Measurements from ENCODE around the gene TSPAN7.
A peak's percentile ranks its signal among the peaks of the same experiment; 100 is the strongest.

Gene TSPAN7

GRCh38 chrX:38661103-38661441 lies 99.7 kb downstream of the TSPAN7 start:
- H3K4me3 ChIP-seq (ENCODE audit: low read depth, low read length) = no peak overlapping the region
- TF ChIP-seq, protein P1, sequence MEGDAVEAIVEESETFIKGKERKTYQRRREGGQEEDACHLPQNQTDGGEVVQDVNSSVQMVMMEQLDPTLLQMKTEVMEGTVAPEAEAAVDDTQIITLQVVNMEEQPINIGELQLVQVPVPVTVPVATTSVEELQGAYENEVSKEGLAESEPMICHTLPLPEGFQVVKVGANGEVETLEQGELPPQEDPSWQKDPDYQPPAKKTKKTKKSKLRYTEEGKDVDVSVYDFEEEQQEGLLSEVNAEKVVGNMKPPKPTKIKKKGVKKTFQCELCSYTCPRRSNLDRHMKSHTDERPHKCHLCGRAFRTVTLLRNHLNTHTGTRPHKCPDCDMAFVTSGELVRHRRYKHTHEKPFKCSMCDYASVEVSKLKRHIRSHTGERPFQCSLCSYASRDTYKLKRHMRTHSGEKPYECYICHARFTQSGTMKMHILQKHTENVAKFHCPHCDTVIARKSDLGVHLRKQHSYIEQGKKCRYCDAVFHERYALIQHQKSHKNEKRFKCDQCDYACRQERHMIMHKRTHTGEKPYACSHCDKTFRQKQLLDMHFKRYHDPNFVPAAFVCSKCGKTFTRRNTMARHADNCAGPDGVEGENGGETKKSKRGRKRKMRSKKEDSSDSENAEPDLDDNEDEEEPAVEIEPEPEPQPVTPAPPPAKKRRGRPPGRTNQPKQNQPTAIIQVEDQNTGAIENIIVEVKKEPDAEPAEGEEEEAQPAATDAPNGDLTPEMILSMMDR (IDR thresholded peaks at IDR 0.05; ENCODE audit: borderline replicate concordance, insufficient read depth, low read depth, low read length) = no peak

- no peak overlapping the region for H3K4me3 ChIP-seq (ENCODE audit: low read depth, low read length)
- TF ChIP-seq, protein P1 (IDR thresholded peaks at IDR 0.05; ENCODE audit: borderline replicate concordance, insufficient read depth, low read depth, low read length) = no peak
These were observed 100.2 kb downstream of the TSPAN7 start for GRCh38 chrX:38661561-38661960.

DNA sequence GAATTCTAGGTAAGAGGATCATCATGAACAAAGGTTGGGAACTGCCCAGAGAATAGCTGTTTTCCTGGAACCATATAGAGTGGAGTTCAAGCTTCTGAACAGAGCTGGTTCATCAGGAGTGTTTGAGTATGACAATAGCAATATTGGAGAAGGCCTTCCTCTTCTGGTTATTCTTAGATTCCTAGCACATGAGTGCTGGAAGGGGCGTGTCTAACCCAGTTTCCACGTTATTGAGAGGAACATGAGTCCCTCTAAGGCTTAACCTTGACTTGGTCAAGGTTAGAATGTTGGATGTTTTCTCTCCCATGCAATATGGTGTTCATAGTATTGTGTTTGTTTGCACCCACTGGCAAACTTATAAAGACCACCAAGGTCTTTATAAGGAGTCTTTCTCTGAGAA lies 101.3 kb downstream of the TSPAN7 start:
- no peak overlapping the region for H3K4me3 ChIP-seq (ENCODE audit: low read depth, low read length)
- TF ChIP-seq, protein P1 (IDR thresholded peaks at IDR 0.05; ENCODE audit: borderline replicate concordance, insufficient read depth, low read depth, low read length) = no peak

DNA sequence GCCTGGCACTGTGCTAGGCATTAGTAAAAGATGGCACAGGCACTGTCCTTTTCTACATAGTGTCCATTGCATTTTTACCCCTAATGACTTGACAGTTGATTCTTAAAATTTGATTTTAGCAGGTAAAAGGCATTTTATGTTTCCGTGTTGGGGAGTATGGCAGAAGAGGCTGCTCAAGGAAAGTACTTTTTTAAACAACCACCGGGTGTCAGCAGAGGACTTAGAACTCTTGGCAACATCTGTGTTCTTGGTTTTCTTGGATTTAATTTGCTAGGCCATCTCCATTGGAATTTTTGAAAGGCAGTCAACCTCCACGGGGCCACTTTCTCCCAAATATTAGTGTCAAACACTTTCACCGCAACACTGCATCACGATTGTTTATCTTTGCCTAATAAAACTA lies 102.9 kb downstream of the TSPAN7 start:
- H3K4me3 ChIP-seq (ENCODE audit: low read depth, low read length) = no peak overlapping the region
- TF ChIP-seq, protein P1 (IDR thresholded peaks at IDR 0.05; ENCODE audit: borderline replicate concordance, insufficient read depth, low read depth, low read length) = peak; percentile 33; the same call in 1 of the 2 replicates

DNA sequence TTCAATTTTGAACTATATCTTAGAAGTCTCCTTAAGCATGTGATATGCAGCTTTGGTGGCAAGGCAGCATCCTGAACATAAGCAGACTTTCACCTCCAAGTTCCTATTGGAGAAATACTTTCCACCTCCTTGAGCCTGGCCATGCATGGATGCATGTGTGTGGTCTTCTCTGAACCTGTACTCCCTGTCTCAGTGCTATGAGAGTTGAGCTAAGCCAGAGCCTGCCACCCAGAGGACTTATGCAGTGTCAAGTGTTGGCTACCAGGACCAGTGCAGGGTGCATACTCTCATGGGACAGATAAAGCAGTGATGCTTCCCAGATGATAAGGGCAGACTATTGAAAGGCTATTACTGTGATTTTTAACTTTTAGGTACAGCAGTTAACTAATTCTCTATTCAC lies 105.6 kb downstream of the TSPAN7 start:
- TF ChIP-seq, protein P1 (IDR thresholded peaks at IDR 0.05; ENCODE audit: borderline replicate concordance, insufficient read depth, low read depth, low read length) = no peak
- H3K4me3 ChIP-seq (ENCODE audit: low read depth, low read length) = no peak overlapping the region

- TF ChIP-seq, protein P1 (IDR thresholded peaks at IDR 0.05; ENCODE audit: borderline replicate concordance, insufficient read depth, low read depth, low read length) = no peak
- no peak overlapping the region for H3K4me3 ChIP-seq (ENCODE audit: low read depth, low read length)
These were observed 107.4 kb downstream of the TSPAN7 start for GRCh38 chrX:38668771-38669170.

- TF ChIP-seq, protein P1 (IDR thresholded peaks at IDR 0.05; ENCODE audit: borderline replicate concordance, insufficient read depth, low read depth, low read length) = no peak
These were observed 108.1 kb downstream of the TSPAN7 start for GRCh38 chrX:38669428-38669827.

More at GRCh38 chrX:38669428-38669827, 108.1 kb downstream of the TSPAN7 start:
- H3K4me3 ChIP-seq (ENCODE audit: low read depth, low read length) = no peak overlapping the region
